NCI-H526 (cell line): ENCODE measurements around the gene RARS1.
A peak's percentile ranks its signal among the peaks of the same experiment; 100 is the strongest.
"Not testable (repeated sequence)": the region's sequence is repeated elsewhere in the genome, so short reads cannot be mapped to it uniquely, and the experiment has no call there.

ENCODE experiments used
- DNase-seq, 2 experiments: peaks; one replicate each; lab custom pipeline; 2025; lab: John Stamatoyannopoulos, UW

Gene RARS1

GRCh38 chr5:168481330-168481788, 4.9 kb upstream of the RARS1 start:
- DNase-seq, result peak; percentile 4 to 23

DNA sequence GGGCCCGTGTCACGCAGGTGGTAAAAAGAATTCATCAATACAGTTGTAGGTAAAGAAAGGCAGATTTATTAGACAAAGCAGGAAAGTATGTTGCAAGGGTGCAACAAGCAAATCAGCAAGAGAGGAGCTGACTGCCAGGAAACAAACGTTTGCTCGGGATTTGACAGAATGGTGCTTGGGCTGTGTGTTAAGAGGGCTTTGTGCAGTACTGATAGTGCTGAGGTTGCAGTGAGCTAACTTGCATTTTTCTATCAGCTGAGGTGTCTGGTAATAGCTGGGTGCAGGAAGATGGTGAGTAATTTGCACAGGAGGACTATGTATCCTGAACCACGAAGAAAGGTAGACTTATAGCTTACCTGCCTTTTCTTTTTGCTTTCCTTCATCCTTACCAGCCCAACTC, 3.9 kb upstream of the RARS1 start:
- DNase-seq, result no peak

- DNase-seq, result no peak
Measured at GRCh38 chr5:168489059-168489458, 2.8 kb downstream of the RARS1 start.

DNA sequence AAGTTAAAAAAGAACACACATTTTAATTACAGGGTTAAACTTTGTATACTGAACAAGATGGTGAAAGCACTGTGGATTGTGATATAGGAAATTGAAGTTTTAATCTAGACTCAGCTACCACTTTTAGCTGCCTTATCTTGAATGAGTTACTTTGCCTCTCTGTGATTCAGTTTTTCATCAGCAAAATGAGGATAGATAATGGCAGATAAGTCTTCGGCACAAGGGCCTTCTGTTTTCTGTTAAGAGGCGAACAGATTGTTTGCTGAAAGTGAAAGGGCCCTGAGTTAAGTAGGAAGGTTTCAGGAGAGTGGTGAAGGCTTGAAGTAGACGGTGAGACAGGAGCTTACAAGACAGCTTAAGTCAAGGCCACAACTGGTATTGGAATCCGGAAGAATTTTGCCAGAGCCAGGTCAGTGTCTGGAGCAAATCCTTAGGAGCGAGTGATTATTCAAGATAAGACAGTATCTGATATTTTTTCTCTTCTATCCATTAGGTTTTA, 7.8 kb downstream of the RARS1 start:
- no peak for DNase-seq

DNA sequence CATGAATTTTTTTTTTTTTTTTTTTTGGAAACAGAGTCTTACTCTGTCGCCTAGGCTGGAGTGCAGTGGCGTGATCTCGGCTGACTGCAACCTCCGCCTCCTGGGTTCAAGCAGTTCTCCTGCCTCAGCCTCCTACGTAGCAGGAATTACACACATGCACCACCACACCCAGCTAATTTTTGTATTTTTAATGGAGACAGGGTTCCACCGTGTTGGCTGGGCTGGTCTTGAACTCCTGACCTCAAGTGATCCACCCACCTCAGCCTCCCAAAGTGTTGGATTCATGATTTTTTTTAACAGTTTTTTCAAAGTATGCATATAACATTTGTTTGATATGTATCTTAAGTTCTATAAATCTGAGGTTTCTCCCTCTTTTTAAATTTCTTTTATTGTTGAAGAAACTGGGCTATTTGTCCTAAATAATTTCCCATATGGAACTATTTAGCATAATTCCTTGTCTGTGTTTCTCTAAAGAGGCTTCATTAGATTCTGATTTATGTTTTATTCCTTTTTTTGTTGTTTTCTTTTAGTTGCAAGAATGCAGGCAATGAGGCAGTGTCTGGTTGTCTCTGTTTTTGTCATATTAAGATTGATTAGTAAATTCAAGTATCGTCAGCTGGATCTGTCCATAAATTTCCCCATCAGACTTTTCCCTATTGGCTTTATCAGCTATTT, 16.4 kb downstream of the RARS1 start:
- DNase-seq, result no peak

- no peak for DNase-seq
Measured at GRCh38 chr5:168513861-168514428, 27.7 kb downstream of the RARS1 start.

GRCh38 chr5:168525856-168526255, 39.6 kb downstream of the RARS1 start:
- no peak for DNase-seq

- DNase-seq, result no peak
Measured at GRCh38 chr5:168527756-168528295, 41.6 kb downstream of the RARS1 start.

GRCh38 chr5:168528521-168529373, 42.5 kb downstream of the RARS1 start, which contains the start of gene FBLL1:
Gene FBLL1, plus strand, starts transcription at chr5:168529305. Its CDS starts 200 bp downstream, at chr5:168529505.
- peak in 1 of 2 experiments; percentile 55 for DNase-seq

- DNase-seq, result peak in 1 of 2 experiments; percentile 31
Measured at GRCh38 chr5:168529374-168530234, 43.3 kb downstream of the RARS1 start.

DNA sequence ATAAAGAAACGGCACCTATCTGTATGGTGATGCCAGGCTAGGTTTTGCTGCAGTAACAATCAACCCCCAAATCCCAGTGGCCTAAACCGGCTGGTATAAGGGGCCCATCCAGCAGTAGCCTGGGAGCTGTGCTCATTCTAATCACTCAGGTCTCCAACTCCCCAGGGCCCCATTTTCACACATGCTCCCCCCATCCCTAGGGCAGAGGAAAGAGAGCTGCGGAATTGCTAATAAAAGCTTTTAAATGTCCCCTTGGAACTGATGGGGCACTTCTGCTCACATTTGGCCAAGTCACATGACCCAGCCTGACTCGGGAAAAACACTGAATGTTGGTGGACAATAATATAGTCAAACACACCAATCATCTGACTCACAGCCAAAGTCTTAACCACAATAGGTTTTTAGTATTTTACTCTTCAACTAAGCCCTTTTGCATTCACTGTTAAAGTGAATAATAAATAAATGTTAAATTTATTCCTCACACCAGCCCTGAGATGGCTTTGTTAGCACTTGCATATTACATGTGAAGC, 44.4 kb downstream of the RARS1 start:
- no peak for DNase-seq

DNA sequence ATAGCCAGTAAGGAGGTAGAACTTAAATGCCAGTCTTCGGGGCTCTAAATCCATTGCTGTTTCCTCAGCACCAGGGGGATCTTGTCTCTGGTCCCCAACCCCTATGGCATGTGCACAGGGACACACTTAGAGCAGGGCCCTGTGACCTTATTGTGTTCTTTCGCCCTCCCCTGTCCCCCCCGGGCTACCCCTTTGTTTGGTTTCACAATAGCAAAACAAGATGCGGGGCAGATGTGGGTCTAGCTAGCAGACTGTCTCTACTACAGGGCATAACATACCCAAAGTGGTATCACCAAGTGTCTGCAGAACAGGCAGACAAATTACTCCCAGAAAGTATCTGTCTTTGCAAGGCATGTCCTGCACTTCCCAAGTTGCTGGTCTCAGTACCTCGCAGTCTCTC, 44.9 kb downstream of the RARS1 start:
- DNase-seq, result no peak

- DNase-seq, result peak in 1 of 2 experiments; percentile 2
Measured at GRCh38 chr5:168531987-168532864, 46.0 kb downstream of the RARS1 start.

DNA sequence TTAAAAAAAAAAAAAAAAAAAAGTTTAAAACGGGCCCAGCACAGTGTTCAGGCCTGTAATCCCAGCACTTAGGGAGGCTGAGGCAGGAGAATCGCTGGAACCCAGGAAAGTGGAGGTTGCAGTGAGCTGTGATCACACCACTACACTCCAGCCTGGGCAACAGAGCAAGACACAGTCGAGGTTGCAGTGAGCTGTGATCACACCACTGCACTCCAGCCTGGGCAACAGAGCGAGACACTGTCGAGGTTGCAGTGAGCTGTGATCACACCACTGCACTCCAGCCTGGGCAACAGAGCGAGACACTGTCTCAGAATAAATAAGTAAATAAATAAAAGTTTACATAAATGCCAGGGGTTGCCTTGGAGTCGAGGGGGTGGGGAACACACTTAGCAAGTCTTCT, 48.1 kb downstream of the RARS1 start:
- not testable (repeated sequence) for DNase-seq

DNA sequence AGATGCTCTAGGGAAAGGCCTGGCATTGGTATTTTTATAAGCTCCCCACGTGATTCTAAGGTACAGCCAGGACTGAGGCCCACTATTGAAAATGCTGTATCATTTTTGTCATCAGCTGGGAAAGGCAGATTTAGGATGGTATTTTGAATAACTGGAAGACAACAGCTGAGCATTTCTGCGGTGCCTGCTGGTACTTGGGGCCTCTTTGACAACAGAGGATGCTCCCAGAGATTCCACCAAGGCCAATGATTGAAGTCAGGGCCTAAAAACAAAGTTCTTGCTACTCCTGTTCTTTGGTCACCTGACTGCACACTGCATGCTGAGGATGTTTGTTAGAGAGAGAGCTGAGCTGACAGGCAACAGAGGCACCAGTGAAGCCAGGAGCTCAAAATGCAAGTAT, 50.9 kb downstream of the RARS1 start:
- DNase-seq, result no peak

DNA sequence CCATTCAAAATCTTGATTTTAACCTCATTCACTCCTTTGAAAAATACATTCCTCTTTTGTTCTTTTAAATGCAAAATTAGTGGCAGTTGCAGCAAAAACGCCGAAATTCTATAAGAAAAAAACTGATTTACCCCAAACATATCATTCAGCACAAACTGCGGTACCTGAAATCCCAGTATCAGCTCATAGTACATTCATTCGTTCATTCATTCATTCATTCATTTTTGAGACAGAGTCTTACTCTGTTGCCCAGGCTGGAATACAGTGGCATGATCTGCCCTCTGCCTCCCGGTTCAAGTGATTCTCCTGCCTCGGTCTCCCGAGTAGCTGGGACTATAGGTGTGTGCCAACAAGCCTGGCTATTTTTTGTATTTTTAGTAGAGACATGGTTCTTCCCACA, 63.3 kb downstream of the RARS1 start:
- no peak for DNase-seq

DNA sequence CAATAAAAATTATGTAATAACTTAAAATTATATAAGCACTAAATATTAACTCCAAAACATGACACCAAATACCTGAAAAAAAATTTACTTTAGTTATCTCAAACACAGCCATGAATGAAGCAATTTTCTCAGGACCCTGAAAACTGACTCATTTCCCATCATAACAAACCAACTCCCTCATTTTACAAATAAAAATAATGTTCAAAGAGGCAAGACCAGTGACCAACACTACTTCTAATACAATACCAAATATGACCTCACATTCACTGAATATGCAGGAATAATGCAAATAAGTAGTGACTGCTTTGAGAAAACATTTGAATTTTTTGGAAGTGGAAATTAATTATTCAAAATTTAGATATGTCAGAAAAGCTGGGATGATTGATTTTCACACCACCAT, 64.4 kb downstream of the RARS1 start:
- DNase-seq, result no peak

DNA sequence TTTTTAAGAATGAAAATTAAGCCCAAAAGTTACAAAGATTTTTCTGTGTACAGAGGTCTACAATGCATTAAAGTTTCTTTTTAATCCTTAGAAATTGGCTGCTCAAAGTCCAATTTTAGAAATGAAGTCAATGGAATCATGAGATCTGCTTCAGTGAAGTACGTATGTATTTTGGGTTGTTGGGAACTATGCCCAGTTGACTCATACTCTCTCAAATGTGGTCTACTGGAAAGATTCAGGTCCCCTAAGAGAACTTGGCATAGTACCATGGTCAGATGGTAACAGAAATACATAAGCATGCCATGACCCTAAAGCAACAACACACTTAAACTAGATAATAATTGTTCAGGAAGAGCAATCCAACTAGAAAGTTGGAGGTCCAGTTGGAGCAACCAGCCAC, 65.9 kb downstream of the RARS1 start:
- DNase-seq, result no peak

DNA sequence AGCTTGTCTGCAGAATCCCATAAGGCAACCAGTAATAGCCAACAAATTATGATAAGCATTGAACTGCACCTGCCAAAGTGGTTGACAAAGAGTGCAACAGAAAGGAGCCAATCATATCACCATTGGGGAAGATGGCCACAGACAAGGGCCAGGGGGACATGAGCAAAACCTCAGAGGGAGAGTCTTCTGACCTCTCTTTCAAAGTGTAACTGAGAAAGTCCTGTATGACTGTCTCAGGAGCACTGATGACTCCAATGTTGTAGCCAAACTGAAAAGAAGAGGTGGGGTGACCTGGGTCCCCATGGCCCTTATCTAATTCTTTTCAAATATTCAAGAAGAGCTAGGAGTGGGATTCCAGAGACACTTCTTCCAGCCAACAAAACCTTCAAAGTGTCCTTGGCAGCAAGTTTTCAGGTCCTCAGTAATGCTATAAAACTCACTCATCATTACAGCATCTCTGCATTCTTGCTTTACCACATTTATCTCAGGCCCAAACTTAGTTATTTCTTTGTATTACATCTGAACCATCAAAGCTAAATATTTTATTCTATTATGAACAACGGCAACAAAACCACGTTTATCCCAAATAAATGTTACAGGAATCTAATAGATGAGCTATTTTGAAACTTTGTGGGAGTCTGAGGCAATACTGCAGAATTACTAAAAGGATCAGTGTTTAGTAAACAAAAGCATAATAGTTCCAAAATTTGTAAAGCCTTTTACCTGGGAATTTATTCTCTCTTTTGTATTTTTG, 67.3 kb downstream of the RARS1 start:
- DNase-seq, result no peak
